HL-60 (cell line): Measurements from ENCODE around the gene TLK2.

ENCODE experiments used
- POLR2AphosphoS5 ChIP-seq: IDR thresholded peaks from 2 replicates; pipeline ENCODE4 v1.6.1; 2012; ENCODE audit warnings: low read depth
- TF ChIP-seq, protein P1 (sequence below): IDR thresholded peaks from one replicate; pipeline ENCODE4 v1.5.1; 2011; ENCODE audit warnings: low read length, control low read depth, inconsistent platforms; ENCODE audit not compliant: insufficient read depth

DNA sequence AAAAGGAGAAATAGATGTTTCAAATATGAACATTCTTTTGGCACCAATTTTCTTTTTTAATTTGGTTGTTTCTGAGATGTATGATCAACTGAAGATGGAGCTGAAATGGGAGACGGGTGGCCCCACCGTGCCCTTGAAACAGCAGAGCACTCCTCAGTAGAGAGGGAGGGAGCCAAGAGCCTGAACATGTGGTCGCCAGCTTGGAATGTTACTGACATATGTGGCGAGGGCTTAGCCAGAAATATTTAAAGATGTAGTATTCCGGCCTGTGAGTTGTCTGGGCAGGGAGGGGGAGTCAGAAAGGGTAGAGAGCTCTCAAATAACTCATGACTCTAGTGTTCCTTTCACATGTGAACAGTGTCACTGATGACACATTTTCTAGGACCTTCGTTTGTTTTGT is 135.5 kb downstream of the TLK2 start:
- TF ChIP-seq, protein P1, sequence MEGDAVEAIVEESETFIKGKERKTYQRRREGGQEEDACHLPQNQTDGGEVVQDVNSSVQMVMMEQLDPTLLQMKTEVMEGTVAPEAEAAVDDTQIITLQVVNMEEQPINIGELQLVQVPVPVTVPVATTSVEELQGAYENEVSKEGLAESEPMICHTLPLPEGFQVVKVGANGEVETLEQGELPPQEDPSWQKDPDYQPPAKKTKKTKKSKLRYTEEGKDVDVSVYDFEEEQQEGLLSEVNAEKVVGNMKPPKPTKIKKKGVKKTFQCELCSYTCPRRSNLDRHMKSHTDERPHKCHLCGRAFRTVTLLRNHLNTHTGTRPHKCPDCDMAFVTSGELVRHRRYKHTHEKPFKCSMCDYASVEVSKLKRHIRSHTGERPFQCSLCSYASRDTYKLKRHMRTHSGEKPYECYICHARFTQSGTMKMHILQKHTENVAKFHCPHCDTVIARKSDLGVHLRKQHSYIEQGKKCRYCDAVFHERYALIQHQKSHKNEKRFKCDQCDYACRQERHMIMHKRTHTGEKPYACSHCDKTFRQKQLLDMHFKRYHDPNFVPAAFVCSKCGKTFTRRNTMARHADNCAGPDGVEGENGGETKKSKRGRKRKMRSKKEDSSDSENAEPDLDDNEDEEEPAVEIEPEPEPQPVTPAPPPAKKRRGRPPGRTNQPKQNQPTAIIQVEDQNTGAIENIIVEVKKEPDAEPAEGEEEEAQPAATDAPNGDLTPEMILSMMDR, result no peak
- no peak for TF ChIP-seq POLR2AphosphoS5
